NCI-H1417 (cell line): Measurements from ENCODE around the gene AGMO.
"Not testable (repeated sequence)": the region's sequence is repeated elsewhere in the genome, so short reads cannot be mapped to it uniquely, and the experiment has no call there.

ENCODE experiments used
- DNase-seq, 3 experiments: peaks; one replicate each; lab custom pipeline; 2025; lab: John Stamatoyannopoulos, UW

Gene AGMO

GRCh38 chr7:15315678-15316077 lies 246.1 kb downstream of the AGMO start:
- DNase-seq, result no peak

GRCh38 chr7:15314922-15315321 lies 246.9 kb downstream of the AGMO start:
- DNase-seq, result no peak

GRCh38 chr7:15313361-15313760 lies 248.5 kb downstream of the AGMO start:
- no peak for DNase-seq

GRCh38 chr7:15309872-15310271 lies 251.9 kb downstream of the AGMO start:
- DNase-seq, result no peak

- DNase-seq, result no peak
Observed at GRCh38 chr7:15308821-15309220, 253.0 kb downstream of the AGMO start.

- no peak for DNase-seq
Observed at GRCh38 chr7:15306296-15306695, 255.5 kb downstream of the AGMO start.

GRCh38 chr7:15305002-15305600 lies 256.7 kb downstream of the AGMO start:
- peak; percentile 24 to 83 (median 41) for DNase-seq

- no peak for DNase-seq
Observed at GRCh38 chr7:15303357-15303756, 258.5 kb downstream of the AGMO start.

- not testable (repeated sequence) for DNase-seq
Observed at GRCh38 chr7:15300986-15301385, 260.8 kb downstream of the AGMO start.

GRCh38 chr7:15292138-15292537 lies 269.7 kb downstream of the AGMO start:
- peak in 2 of 3 experiments; percentile 27 to 34 for DNase-seq

GRCh38 chr7:15291699-15292098 lies 270.1 kb downstream of the AGMO start:
- peak in 1 of 3 experiments; percentile 27 for DNase-seq

- DNase-seq, result no peak
Observed at GRCh38 chr7:15288741-15289140, 273.1 kb downstream of the AGMO start.

- DNase-seq, result no peak
Observed at GRCh38 chr7:15284396-15284795, 277.4 kb downstream of the AGMO start.

GRCh38 chr7:15280078-15280733 lies 281.6 kb downstream of the AGMO start:
- no peak for DNase-seq

- DNase-seq, result no peak
Observed at GRCh38 chr7:15279640-15280039, 282.2 kb downstream of the AGMO start.

GRCh38 chr7:15257689-15258088 lies 304.1 kb downstream of the AGMO start:
- DNase-seq, result no peak

GRCh38 chr7:15252181-15252580 lies 309.6 kb downstream of the AGMO start:
- no peak for DNase-seq

- DNase-seq, result no peak
Observed at GRCh38 chr7:15248514-15248913, 313.3 kb downstream of the AGMO start.

- peak in 1 of 3 experiments; percentile 51 for DNase-seq
Observed at GRCh38 chr7:15245831-15246230, 316.0 kb downstream of the AGMO start.

- DNase-seq, result no peak
Observed at GRCh38 chr7:15239801-15240200, 322.0 kb downstream of the AGMO start.

GRCh38 chr7:15236952-15237351 lies 324.9 kb downstream of the AGMO start:
- no peak for DNase-seq

GRCh38 chr7:15234431-15234830 lies 327.4 kb downstream of the AGMO start:
- no peak for DNase-seq

GRCh38 chr7:15228831-15229230 lies 333.0 kb downstream of the AGMO start:
- peak in 1 of 3 experiments; percentile 20 for DNase-seq

GRCh38 chr7:15225981-15226380 lies 335.8 kb downstream of the AGMO start:
- no peak for DNase-seq
